AG04449 (cell line): ENCODE results near the gene PTPRJ.
"Not testable (repeated sequence)": the region's sequence is repeated elsewhere in the genome, so short reads cannot be mapped to it uniquely, and the experiment has no call there.

Source experiments
- CTCF ChIA-PET: fragments of 350-600 bp; formaldehyde crosslinking; extraction: SDS; loops from one replicate; lab custom pipeline; 2021; ENCODE audit warnings: antibody characterized with exemption; lab: Yijun Ruan, JAX
- POLR2A ChIA-PET: fragments of 400-600, 350-600 bp; formaldehyde crosslinking; extraction: SDS; loops from one replicate; lab custom pipeline; 2020; ENCODE audit warnings: antibody characterized with exemption, inconsistent platforms; lab: Yijun Ruan, JAX
- DNase-seq: peaks from one replicate; pipeline ENCODE4 v3.0.0-alpha.2; 2010; ENCODE audit warnings: low read depth, low spot score
- H3K4me3 ChIP-seq: 2 replicates; pipeline ENCODE4 v1.5.1; 2011; ENCODE audit warnings: low read depth, mild to moderate bottlenecking, control low read depth, low read length
- CTCF ChIP-seq: IDR thresholded peaks from one replicate; pipeline ENCODE4 v1.5.1; 2011; ENCODE audit warnings: mild to moderate bottlenecking, moderate library complexity, low read length, control low read depth, inconsistent platforms; ENCODE audit not compliant: insufficient read depth; ENCODE audit errors: missing control alignments

PTPRJ gene

GRCh38 chr11:48184452-48184851 lies 204.1 kb downstream of the PTPRJ start:
- no peak overlapping the region for H3K4me3 ChIP-seq
- ChIA-PET CTCF (interaction anchor here (1.9 kb wide), 1 partner anchor 12 kb away, joined by 4 read pairs; no protein-coding TSS in a partner anchor), POLR2A (no interaction called here)
- no peak for DNase-seq
- TF ChIP-seq CTCF: no peak

GRCh38 chr11:48190906-48191654 lies 210.7 kb downstream of the PTPRJ start:
- POLR2A ChIA-PET, H3K4me3 ChIP-seq, CTCF ChIA-PET, DNase-seq: not testable (repeated sequence)

- no peak overlapping the region for H3K4me3 ChIP-seq
- no peak for TF ChIP-seq CTCF
- ChIA-PET POLR2A (no interaction called here), CTCF (interaction anchor here (3.3 kb wide), 1 partner anchor 21 kb away, joined by 15 read pairs; no protein-coding TSS in a partner anchor)
- DNase-seq: peak; percentile 61
These were observed 213.5 kb downstream of the PTPRJ start for GRCh38 chr11:48193876-48194275.

GRCh38 chr11:48207881-48208280 lies 227.5 kb downstream of the PTPRJ start:
- ChIA-PET CTCF (no interaction called here), POLR2A (no interaction called here)
- no peak for TF ChIP-seq CTCF
- DNase-seq: no peak
- H3K4me3 ChIP-seq: no peak overlapping the region

- no peak overlapping the region for H3K4me3 ChIP-seq
- ChIA-PET POLR2A (no interaction called here), CTCF (no interaction called here)
- no peak for TF ChIP-seq CTCF
- DNase-seq: no peak
These were observed 229.7 kb downstream of the PTPRJ start for GRCh38 chr11:48210052-48210451.

- no peak for DNase-seq
- no peak within 1 kb of the TSS for H3K4me3 ChIP-seq
- TF ChIP-seq CTCF: no peak
- ChIA-PET CTCF (no interaction called here), POLR2A (no interaction called here)
These were observed 236.2 kb downstream of the PTPRJ start, which contains the start of gene OR4B1 for GRCh38 chr11:48216510-48216909. Gene OR4B1 (plus strand): TSS chr11:48216810. CDS start chr11:48216810, 0 bp downstream.
